ENCODE data around the gene ADNP. TPM values are rescaled to one million over a fixed set of nuclear protein-coding genes. Genes with fewer than 3 reads are reported as not detected.
"Not testable (repeated sequence)": the region's sequence is repeated elsewhere in the genome, so short reads cannot be mapped to it uniquely, and the experiment has no call there.

Gene ADNP
- total and polyA plus RNA-seq, 7 donors = 12.0 to 52.6 (median 41.5) TPM

DNA sequence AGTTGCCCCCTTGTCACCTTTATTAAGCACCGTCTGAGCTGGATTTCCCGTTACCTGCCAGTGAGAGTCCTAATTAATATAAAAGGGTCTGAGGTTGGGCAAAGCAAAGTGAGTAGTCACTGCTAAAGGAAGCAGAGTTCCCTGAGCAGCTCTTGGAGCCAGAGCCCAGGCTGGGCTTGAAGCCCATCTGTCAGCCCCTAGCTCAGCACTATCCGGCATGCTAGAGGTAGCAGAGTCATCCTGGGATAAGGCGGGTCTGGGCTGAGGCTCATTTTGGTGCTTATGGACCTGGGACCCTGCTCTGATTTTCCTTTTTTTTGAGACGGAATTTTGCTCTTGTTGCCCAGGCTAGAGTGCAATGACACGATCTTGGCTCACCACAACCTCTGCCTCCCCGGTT, 46.2 kb downstream of the ADNP start:
- H3K4me3 ChIP-seq = no peak overlapping the region
- no peaks in the 10 kb centered on the region for H3K27me3 ChIP-seq
- intact Hi-C loops (cut with DNase I) = no loop called here
- H3K36me3 ChIP-seq = peaks cover 0 to 27% (median 8%) of the 10 kb centered on the region in 4 donors
- DNase-seq = no peak
- no peaks in the 10 kb centered on the region for H3K9me3 ChIP-seq
- H3K27ac ChIP-seq = no peak overlapping the region
- WGBS, 2 donors = 80 to 88% methylated on average over 7 of the region's 7 CpGs
- no peaks in the 10 kb centered on the region for H3K4me1 ChIP-seq
- TF ChIP-seq, protein P1, sequence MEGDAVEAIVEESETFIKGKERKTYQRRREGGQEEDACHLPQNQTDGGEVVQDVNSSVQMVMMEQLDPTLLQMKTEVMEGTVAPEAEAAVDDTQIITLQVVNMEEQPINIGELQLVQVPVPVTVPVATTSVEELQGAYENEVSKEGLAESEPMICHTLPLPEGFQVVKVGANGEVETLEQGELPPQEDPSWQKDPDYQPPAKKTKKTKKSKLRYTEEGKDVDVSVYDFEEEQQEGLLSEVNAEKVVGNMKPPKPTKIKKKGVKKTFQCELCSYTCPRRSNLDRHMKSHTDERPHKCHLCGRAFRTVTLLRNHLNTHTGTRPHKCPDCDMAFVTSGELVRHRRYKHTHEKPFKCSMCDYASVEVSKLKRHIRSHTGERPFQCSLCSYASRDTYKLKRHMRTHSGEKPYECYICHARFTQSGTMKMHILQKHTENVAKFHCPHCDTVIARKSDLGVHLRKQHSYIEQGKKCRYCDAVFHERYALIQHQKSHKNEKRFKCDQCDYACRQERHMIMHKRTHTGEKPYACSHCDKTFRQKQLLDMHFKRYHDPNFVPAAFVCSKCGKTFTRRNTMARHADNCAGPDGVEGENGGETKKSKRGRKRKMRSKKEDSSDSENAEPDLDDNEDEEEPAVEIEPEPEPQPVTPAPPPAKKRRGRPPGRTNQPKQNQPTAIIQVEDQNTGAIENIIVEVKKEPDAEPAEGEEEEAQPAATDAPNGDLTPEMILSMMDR (IDR thresholded peaks at IDR 0.05) = no peak
- TF ChIP-seq POLR2AphosphoS5 (IDR thresholded peaks at IDR 0.05) = no peak
- no peak for TF ChIP-seq EP300 (IDR thresholded peaks at IDR 0.05)
- TF ChIP-seq POLR2A (IDR thresholded peaks at IDR 0.05) = no peak

DNA sequence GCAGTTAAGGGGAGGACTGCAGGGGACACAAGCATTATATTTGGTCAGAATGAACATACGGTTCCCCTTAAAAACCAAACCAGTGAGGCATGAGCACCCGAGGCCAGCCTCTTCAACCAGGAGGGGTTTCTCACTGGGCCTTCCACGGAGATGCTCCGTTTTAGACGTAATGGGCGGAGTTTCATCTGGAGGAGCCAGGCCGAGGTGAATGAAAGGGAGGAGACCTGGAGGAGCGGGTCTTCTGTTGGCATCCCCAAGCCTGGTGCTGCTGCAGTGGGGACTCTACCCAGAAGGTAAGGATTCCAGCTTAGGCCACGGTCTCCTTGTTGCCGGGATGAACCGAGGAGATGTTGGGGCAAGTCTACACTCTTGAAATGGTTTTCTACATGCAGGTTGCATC, 47.4 kb downstream of the ADNP start:
- no peak for TF ChIP-seq POLR2A (IDR thresholded peaks at IDR 0.05)
- TF ChIP-seq EP300 (IDR thresholded peaks at IDR 0.05) = no peak
- TF ChIP-seq POLR2AphosphoS5 (IDR thresholded peaks at IDR 0.05) = no peak
- TF ChIP-seq, protein P1 (IDR thresholded peaks at IDR 0.05) = no peak
- DNase-seq = no peak
- WGBS, 2 donors = 91 to 95% methylated on average over 11 of the region's 11 CpGs
- Histone ChIP-seq H3K4me1 (no peaks in the 10 kb centered on the region), H3K9me3 (no peaks in the 10 kb centered on the region), H3K27me3 (no peaks in the 10 kb centered on the region), H3K36me3 (peaks cover 0 to 17% (median under 1%) of the 10 kb centered on the region in 4 donors), H3K27ac (no peak overlapping the region), H3K4me3 (no peak overlapping the region)
- intact Hi-C loops (cut with DNase I) = no loop called here

DNA sequence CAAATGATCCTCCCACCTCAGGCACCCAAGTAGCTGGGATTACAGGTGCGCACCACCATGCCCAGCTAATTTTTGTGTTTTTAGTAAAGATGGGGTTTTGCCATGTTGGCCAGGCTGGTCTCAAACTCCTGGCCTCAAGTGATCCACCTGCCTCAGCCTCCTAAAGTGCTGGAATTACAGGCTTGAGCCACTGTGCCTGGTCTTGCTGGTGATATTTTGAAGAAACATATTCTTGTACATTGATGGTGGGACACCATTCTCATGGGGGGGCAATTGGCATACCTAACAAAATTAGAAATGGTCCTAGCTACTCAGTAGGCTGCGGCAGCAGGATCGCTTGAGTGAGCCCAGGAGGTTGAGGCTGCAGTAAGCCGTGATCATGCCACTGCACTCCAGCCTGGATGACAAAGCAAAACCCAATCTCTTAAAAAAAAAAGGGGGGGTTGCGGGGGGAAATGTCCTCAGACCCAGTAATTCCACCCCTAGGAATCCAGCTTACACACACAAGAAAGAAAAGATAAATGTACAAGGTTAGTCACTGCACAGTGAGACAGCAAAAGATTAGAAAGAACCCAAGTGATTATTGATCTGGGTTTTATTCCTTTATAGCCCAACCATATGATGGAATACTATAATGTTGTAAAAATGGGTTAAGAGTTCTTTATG, 49.3 kb downstream of the ADNP start:
- H3K9me3 ChIP-seq; H3K36me3 ChIP-seq; intact Hi-C loops (cut with DNase I); H3K4me3 ChIP-seq; H3K4me1 ChIP-seq; H3K27me3 ChIP-seq; DNase-seq; H3K27ac ChIP-seq: not testable (repeated sequence)
- 96 to 97% methylated on average over 5 of the region's 5 CpGs for WGBS, 2 donors

DNA sequence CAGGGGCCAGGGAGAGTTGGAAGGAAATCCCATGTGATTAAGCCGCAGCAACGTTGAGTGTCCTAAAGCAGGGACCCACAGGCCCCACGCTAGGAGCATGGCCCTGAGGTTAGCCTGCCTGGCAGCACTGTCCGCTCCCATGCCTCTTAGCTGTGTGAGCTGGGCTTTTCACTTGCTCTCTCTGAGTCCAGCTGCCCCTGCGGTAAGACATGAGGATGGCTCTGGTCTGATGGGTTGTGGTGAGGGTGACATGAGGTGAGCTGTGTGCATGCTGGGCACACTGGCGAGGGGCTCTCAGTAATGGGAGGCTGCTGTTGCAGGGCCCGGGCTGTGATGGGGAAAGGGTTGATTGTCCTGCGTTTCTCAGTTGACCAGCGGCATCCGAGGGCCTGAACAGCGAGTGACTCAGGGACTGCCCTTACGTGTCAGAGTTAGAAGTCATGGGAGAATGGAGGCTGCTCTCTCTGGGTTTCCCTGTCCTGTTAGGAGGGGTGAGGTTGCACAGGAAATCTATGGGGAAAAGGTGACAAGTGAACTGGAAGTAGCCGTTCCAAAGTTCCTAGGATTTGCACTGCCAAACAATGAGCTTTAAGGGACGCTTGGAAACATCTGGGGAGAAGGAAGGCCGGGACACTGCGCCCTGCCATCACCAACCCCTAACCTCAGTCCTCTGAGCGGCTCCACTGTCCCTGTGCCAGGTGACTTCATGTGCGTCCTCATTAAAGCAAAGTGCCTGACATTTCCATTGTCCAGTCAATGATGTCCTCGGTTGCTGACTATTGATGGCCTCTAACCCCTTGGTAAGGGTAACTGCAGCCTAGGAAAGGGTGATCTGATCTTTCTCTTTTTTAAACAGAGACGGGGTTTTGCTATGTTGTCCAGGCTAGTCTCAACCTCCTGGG, 51.3 kb downstream of the ADNP start:
- intact Hi-C loops (cut with DNase I) = no loop called here
- Histone ChIP-seq H3K27me3 (no peaks in the 10 kb centered on the region), H3K4me3 (no peak overlapping the region), H3K9me3 (no peaks in the 10 kb centered on the region), H3K4me1 (no peaks in the 10 kb centered on the region), H3K27ac (no peak overlapping the region), H3K36me3 (peaks cover 0 to 8% (median 0%) of the 10 kb centered on the region in 4 donors)
- DNase-seq = no peak
- 92 to 93% methylated on average over 20 of the region's 20 CpGs for WGBS, 2 donors
- TF ChIP-seq EP300 (IDR thresholded peaks at IDR 0.05) (no peak), POLR2A (IDR thresholded peaks at IDR 0.05) (no peak), POLR2AphosphoS5 (IDR thresholded peaks at IDR 0.05) (no peak)
- TF ChIP-seq, protein P1 (IDR thresholded peaks at IDR 0.05) = no peak

DNA sequence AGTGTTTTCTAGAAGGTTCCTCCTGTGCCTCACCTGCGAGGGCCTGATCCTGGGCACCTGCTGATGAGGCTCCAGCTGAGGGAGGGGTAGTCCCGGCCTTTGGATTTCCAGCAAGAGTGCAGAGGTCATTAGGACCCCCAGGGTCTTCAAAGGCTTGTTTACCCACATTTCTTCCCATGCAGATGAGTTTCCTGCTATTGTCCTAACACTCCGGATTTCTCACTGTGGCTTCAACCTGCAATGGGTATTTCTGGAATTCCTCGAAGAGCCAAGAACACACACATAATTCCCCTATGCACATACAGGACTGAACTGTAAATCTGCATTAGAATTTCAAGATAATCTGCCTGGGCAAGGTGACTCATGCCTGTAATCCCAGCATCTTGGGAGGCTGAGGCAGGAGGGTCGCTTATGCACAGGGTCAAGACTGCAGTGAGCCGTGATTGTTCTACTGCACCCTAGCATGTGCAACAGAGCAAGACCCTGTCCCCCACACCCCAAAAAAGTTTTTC, 53.9 kb downstream of the ADNP start:
- intact Hi-C loops (cut with DNase I) = no loop called here
- TF ChIP-seq POLR2AphosphoS5 (IDR thresholded peaks at IDR 0.05) (no peak), POLR2A (IDR thresholded peaks at IDR 0.05) (no peak), EP300 (IDR thresholded peaks at IDR 0.05) (no peak)
- TF ChIP-seq, protein P1 (IDR thresholded peaks at IDR 0.05) = no peak
- Histone ChIP-seq H3K36me3 (peaks cover 0 to 8% (median 0%) of the 10 kb centered on the region in 4 donors), H3K4me3 (no peak overlapping the region), H3K9me3 (no peaks in the 10 kb centered on the region), H3K27ac (no peak overlapping the region), H3K4me1 (no peaks in the 10 kb centered on the region), H3K27me3 (no peaks in the 10 kb centered on the region)
- DNase-seq = no peak
- WGBS, 2 donors = 81 to 94% methylated on average over 6 of the region's 6 CpGs

Data from sigmoid colon (tissue), 7 donors.